Skin of body (tissue), 2 donors: ENCODE results near the gene PID1. TPM values are rescaled to one million over a fixed set of nuclear protein-coding genes. Genes with fewer than 3 reads are reported as not detected.

ENCODE experiments used
- DNase-seq: peaks from one replicate; lab custom pipeline; 2025; lab: John Stamatoyannopoulos, UW
- total RNA-seq: library from RNA; depleted of rRNA; stranded (reverse); fragments of >200 nt; gene quantifications from one replicate; pipeline ENCODE4 v1.2.3, GENCODE V29; 2014

PID1 gene
- total RNA-seq, 1 donor from 2014 or later = 17.5 TPM

DNA sequence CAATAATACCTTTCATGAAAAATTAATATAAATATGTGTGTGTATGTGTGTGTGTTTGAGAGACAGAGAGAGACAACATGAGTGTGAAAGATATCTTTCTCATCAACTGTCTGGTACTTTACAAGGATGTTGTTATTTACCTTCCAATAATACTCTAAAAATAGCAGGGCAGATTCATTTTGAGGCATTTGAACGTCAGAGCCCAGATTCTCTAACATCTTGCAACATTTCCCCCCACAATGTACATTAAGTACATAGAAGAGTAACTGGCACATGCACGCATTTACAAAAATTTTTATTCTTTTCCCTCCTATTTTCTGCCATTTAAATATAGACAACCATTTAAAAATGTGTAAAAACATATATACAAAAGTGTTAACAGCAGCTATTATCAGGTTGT is 100.9 kb downstream of the PID1 start:
- DNase-seq = no peak

DNA sequence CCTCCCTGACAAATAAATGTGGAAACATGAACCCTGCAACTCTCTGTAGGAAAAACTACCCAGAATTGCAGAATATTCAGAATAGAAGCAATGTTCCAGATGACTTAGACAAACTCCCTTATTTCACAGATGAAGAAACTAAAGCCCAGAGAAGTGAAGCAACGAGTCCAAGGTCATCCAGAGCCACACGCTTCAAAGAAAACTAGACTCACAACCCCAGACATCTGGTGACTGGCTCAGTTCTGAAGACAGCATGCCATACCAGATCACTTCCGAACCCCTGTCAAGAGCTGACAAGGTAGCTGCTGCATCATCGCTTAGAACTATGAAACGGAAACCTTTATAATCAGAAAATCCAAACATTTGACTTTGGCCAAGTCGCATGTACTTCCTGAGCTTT is 101.3 kb downstream of the PID1 start:
- no peak for DNase-seq

DNA sequence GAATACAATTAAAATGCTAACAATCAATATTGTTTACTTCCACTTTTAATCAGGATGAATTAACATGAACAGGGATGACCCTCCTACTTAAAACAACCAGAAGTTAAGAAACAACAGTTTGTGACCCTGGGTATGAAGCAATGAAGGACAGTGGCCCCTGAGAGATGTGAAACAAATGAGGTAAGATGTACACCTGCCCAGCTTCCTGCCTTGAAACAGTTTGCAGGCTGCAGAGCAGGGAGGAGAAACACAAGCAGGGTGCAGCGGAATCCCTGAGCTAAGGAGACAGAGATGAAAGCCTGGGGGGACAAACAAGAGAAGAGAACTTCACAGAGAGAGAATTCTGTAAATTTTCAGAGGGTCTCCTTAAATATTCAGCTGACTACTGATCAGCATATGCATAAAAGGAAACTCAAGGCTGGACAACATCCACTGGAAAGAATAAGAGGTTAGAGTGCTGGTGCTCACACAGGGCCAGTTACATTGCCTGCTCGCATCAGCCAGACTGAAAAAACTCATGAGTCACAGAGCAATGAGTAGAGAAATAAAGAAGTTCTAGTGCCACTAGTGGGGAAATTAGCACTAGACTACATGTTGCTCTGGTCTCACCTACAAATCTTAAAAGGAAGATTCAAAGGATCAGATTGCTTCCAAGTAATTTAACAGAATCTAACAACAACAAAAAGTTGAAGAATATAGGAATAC is 106.4 kb downstream of the PID1 start:
- DNase-seq = no peak

DNA sequence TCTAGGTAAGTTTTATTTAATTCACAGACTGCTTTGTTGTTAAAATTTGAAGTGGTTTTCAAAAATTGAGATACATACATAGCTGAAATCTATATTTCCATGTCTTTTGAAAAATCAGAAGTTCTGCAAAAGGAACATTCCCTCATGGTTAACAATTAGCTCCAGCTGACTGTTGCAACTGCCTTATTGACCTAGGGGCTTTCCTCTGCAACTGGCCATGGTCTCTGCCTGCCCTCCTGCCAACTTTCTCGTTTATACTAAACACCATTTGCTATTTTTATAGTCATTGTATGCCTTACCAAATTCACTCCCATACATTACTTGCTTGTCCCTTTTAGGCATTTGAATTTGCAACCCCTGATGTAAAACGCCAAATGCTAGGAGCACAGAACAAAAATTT is 107.2 kb downstream of the PID1 start:
- DNase-seq = no peak

DNA sequence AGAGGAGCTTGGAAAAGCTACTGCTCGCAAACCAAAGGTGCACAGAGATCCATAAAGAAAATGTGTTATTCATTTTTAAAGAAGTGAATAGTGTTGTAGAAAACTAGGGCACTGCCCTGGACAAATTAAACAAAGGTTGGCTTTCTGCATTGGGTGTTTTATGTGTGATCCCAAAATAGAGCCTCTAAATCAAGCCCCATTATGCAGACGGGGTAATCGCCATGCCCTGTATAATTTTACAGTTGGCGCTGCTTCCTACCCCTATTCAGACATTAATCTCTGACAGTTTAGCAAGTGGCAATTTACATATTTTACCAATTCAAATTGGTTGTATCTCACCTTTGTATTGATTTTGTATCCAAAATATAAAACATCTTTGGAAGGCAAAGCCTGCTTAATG is 109.1 kb downstream of the PID1 start:
- DNase-seq = no peak

DNA sequence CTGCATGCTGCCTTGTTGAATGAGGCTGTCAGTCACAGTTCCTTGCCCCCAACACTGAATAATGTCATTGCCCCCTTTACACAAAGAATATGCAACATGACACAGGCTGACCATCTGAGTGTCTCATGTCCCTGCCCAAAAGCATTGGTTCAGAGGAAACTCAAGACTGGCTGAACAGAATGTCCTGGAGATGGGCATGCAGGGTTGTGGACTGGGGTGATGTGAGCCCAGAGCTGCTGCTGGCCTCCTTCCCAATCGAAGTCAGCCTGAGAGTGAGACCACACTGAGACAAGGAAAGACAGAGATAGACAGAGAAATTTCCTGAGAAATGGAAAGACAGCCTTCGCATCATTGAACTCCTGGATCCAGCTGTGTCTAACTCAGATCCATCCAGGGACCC is 110.1 kb downstream of the PID1 start:
- no peak for DNase-seq

DNA sequence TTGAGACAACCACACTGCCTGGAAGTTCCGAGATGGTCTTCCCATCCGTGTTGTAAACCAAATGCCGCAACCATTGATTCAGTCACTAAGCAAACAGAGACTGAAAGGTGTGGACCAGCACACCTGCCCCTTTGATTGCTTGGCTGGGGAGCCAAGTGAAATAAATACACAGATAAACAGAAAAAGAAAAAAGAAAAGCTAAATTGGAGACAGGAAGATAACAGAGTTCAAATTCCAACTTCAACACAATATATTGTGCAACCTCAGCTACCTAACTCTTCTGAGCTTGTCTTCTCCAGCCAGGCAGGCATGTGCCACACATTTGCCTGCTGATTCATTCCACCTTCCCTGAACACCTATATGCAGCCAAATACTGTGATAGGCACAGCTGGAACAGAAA is 110.9 kb downstream of the PID1 start:
- no peak for DNase-seq

DNA sequence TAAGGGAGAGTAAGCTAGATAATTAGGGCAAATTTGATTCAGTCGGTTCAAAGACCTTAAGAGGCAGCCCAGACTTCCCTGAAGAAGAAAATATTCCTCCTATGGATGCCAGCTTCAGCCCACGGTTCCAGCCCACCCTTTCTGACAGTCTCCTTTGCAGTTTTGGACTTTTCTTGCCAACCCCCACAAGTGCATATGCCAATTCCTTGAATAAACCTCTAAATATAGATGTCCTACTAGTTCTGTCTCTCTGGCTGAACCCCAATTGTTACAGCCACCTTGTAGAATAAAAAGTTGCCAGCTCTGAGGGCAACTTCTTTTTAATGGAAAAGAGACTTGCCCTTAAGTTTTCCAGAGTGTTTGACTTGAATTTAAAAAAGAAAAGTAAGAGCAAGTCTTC is 111.7 kb downstream of the PID1 start:
- DNase-seq = no peak

DNA sequence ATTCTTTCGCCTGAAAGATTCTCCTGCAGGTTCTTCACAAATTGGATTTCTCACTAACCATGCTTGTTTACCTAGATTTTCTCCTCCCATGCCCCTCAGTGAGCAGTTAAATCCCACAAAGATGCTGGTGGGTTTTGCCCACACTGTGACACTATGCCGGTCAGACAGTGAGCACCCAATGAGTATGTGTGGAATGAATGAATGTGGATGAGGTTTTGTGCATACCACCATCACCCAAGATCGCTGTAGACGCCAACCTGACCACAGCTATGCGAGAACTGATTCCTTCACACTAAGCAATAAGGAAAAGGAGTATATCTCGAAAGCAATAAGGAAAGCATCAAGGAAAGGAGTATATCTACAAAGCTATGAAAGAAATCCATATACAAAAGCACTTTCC is 116.7 kb downstream of the PID1 start:
- no peak for DNase-seq

DNA sequence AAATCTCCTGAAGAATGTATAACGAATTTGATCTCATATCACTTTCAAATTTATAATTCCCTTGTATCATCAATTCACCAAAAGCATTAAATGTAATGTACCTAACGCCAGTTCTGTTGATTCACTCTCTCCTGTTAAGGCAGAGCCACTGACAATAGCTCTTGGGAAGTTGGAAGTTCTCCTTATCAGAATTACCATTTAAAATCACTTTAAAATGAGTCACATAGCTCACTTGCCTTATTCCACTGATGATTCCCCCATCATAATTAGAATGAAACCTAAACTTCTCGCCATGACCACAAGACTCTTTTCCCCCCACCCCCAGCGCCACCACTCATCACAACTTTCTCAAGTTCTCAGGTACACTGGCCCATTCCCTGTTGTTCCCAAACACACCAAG is 117.1 kb downstream of the PID1 start:
- DNase-seq = no peak

DNA sequence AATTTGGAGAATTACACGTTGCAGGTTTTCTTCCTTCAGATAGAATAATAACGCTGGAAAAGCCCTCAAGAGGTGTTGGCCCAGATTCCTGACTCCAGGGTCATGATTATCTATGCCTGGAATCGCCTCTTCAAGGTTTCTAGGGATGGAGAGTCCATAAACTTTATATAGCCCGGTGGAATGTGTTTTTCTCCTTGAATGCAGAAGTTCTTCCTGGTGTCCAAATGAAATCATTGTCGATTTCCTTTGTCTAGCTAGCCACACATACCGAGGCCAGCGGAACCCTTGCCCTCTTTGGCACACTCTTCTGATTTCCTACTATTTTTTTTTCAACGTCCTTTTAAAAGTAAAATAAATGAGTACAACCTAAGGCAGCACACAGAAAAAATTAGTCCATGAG is 117.8 kb downstream of the PID1 start:
- no peak for DNase-seq

DNA sequence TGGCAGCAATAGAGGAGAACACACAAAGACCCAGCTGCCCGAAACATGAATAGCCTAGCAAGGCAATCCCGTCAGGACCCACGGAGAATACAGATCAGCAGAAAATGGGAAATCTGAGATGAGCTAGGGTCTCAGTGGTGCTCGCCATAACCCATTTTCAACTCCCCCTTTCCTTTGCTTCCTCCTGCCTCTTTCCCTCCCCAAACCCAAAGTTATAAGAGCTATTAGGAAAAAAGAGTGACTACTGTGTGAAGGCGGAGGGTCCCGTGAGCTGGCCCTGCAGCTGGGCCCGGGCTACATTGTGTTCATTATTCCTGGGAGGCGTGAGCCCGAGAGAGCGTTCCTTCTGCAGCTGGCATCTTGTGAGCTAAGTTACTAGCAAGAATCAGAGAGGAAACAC is 118.4 kb downstream of the PID1 start:
- no peak for DNase-seq

DNA sequence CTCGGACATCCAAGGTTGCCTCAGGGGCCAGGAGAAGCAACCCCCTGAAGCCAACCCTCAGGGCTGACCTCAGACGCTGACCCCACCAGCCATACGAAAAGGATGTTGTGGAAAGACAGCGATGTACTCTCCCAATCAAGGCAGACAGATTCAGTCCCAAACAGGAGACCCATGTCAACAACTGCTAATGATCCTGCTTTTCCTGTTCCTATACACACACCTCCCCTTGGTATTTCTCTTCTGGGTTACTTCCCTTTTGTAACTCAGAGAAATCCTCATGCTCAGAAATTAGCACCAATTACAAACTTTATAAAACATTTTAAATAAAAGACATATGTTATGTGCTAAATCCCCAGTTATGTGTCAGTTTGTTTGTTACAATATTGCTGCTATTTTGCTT is 120.8 kb downstream of the PID1 start:
- DNase-seq = no peak

DNA sequence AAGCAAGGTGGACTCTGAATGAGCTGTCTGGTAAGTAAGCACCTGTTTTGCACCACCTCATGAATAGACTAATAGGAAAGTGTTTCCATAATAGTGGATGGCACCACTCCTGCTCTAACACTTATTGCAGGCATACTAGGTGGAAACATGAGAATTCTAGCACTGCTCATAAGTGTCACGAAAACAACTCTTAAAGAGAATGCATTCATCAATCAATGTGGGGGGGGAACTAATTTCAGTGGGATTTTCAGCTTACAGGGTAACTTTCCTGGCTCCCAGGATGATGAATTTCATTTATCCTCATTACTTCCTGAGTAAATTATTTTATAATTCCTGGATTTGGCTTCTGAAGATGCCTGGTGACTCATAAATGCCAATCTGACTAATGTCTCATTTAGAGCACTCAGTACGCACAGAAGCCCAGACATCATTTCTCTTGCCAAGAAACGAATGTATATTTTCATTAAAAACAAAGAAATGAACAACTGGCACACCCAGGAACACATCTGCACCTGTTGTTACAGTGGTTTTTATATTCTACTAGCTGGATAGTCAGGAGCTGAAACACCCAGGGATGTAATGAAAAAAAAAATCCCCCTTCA is 129.6 kb downstream of the PID1 start:
- no peak for DNase-seq

DNA sequence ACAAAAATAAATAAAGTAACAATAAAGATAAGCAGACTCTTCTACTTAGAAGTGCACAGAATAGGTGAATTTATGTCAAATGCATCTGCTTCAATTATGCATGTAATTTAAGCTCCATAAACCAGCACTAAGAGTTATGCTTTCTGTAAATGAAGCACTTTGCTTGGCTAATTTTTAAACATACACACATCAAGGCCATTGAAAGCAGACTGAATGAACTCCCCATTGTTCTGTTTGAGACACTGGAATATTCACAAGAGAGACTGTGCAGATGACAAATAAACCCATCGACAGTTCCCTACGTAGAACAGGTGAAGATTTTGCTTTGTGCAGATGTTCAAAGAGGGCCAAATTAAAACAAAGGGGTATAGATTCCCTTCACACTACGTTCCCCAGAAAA is 133.4 kb downstream of the PID1 start:
- no peak for DNase-seq

DNA sequence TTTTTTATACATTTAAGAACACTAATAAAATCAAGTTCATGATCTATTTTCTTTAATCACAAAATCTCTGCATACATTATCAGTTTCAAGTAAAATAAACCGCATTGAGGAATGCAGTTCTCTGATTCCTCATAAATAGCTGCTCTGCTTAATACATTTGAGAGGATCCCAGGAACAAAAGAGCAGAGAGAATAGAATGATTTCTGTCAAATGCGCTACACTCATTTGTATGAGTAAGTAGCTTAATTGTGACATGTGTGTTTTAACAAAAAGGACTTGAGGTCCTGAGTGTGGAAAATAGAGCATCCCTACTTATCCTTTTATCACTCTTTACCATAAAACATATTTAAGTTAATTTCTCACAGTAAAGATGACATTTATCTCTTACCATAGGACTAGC is 134.0 kb downstream of the PID1 start:
- no peak for DNase-seq

DNA sequence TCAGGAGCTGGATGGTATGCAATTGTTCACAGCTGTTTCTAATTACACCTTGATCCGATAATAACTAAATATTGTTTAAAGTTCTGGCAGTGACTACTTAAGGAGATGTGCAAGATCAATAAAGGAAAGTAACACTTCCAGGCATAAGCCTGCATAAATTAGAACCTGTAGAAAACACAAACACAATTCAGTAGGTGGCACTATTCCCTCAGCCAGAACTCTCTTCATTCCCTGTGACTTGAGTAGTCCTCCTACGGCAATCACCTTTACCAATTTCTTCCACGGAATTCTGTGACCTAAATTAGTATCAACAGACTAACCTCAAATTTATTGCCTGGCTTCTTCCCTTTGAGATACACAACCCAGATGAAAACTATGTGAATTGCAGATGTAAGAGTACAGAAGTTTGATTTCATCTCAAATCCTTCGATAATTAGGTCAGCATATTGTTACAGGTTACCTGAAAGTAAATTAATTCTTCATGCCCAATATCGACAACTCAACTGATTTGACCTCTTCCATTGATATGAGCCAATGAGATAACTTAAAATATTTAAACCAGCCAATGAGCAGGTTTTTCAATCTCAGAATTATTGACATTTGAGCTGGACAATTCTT is 137.8 kb downstream of the PID1 start:
- DNase-seq = no peak

DNA sequence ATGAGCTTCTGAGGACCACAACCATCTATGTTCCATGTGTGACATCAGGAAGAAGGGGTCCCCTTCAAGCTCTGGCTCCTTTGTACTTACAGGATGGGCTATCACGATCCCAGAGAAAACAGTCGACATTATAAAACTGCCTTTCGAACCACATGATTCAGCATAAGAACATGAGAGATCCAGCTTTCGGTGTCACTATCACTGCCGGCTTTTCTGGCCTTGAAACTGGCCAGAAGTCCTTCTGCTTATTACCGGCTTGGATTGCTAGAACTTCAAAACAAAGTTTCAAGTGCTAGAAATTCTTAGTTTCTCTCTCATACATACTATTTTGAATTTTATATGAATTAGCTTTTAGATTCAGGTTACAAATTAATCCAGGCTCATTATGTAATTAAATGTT is 138.9 kb downstream of the PID1 start:
- no peak for DNase-seq

DNA sequence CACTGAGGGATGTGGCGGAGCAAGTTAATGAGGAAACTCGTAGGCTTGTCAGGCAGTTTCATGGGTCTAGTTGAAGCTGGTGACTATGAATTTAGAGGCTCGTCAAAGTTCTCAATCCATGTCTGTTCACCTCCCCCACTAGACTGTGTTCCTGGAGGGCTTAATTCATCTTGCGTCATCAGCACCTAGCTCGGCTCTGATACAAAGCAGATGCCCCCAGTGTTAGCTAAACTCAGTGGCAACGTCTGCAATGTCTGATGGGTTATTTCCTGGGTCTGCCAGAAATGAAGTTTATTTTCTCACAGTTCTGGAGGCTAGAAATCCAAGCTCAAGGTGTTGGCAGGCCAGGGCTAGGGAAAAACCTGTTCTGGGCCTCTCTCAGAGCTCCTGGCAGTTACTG is 140.6 kb downstream of the PID1 start:
- no peak for DNase-seq

DNA sequence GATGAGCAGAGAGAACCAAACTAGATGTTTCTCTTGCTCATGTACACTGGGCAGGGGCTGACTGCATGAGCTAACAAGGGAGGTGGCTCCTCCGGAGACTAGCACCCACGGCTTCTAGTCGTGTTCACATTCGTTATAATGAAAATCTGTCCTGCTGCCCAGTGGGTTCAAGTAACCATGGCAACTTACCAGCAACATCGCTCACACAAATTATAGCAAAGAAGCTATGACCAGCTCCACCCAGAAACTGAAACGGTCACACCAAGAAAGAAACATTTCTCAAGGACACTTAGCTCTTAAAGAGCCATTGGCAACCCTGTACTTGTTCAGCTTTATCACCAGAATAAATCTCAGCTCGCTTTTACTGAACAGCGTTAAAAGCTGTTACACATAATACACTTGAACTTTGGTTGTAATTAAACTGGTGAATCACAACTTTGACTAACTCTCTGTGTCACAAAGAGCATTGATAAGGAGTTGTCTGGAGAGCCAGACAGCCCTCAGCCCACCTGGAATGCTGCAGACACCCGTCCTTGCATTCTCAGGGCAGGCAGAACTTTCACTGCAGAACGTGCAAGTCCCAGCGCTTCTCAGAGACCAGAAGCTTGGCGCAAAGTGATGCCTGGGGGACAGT is 141.2 kb downstream of the PID1 start:
- no peak for DNase-seq

DNA sequence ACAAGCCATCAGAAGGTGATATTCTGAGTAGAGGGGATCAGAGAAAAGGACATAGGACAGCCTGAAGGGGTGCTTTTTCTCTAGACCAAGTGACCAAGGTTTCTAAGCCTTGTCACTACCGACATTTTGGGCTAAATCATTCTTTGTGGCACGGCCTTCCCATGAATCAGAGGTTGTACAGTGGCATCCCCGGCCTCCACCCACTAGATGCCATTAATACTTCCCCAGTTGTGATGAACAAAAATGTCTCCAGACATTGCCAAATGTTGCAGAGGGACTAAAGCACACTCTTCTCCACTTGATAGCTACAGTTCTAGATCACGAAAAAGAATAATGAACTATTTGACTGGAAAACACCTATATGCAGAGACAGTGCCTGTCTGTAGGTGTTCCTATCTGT is 143.6 kb downstream of the PID1 start:
- no peak for DNase-seq

DNA sequence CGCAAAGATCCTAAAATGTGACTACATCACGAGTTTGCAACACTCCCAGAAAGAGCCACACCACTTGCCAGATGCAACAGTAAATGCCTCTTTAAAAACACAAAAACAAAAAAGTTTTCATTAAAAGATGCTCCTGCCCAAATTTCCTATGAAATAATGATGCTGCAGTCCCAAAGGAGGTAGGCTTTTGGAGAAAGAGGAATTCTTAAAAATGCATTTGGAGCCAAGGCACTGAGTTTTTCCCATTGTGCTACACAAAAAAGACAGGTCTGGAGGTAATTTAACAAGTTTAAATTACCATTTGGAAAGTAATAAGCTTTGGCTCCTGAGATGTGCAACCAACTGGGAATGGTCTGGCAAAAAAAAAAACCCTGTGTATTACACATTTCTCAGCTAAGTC is 145.0 kb downstream of the PID1 start:
- DNase-seq = peak; percentile 30

DNA sequence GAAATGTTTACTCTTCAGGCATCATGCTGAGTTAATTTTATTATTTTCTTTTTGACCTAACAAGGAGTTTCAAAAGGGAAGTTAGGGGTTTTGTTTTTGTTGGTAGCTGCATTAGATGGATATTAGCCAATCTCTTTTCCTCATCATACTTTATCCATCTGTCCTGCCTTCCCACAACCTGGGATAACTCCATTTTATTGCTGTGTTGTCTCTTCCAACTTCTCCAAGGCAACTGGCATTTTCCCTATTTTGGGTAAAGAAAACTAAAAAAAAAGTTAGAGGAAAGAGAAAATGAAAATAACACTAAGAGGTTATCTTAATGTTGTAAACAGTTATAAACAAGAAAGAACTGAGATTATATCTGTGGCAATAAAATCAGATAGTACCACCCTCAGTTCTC is 147.0 kb downstream of the PID1 start:
- no peak for DNase-seq
